ENCODE measurements around the gene STARD10.

- no peak for TF ChIP-seq POLR2A (IDR thresholded peaks at IDR 0.05; ENCODE audit: borderline replicate concordance, extremely low read depth, insufficient read depth, insufficient read length)
- TF ChIP-seq CTCF (IDR thresholded peaks at IDR 0.05 in 2 of 3, conservative IDR thresholded peaks at IDR 0.05 in 1 of 3; ENCODE audit: borderline replicate concordance in 1 of 3, insufficient read depth in 1 of 3, low read depth in 2 of 3, low read length in 2 of 3): no peak
- no peak for TF ChIP-seq ZFX (IDR thresholded peaks at IDR 0.05)
- no peak for TF ChIP-seq RAD21 (IDR thresholded peaks at IDR 0.05; ENCODE audit: low read depth)
- no peak for TF ChIP-seq YY1 (IDR thresholded peaks at IDR 0.05; ENCODE audit: extremely low read depth, insufficient replicate concordance, low read depth, low read length)
- TF ChIP-seq, protein P1, sequence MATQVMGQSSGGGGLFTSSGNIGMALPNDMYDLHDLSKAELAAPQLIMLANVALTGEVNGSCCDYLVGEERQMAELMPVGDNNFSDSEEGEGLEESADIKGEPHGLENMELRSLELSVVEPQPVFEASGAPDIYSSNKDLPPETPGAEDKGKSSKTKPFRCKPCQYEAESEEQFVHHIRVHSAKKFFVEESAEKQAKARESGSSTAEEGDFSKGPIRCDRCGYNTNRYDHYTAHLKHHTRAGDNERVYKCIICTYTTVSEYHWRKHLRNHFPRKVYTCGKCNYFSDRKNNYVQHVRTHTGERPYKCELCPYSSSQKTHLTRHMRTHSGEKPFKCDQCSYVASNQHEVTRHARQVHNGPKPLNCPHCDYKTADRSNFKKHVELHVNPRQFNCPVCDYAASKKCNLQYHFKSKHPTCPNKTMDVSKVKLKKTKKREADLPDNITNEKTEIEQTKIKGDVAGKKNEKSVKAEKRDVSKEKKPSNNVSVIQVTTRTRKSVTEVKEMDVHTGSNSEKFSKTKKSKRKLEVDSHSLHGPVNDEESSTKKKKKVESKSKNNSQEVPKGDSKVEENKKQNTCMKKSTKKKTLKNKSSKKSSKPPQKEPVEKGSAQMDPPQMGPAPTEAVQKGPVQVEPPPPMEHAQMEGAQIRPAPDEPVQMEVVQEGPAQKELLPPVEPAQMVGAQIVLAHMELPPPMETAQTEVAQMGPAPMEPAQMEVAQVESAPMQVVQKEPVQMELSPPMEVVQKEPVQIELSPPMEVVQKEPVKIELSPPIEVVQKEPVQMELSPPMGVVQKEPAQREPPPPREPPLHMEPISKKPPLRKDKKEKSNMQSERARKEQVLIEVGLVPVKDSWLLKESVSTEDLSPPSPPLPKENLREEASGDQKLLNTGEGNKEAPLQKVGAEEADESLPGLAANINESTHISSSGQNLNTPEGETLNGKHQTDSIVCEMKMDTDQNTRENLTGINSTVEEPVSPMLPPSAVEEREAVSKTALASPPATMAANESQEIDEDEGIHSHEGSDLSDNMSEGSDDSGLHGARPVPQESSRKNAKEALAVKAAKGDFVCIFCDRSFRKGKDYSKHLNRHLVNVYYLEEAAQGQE (IDR thresholded peaks at IDR 0.05; ENCODE audit: low read depth): no peak
Observed at GRCh38 chr11:72718101-72718501, 75.7 kb downstream of the STARD10 start.

All from HCT116 (cell line).